ENCODE measurements around the gene DEFB131B.
"Not testable (repeated sequence)": the region's sequence is repeated elsewhere in the genome, so short reads cannot be mapped to it uniquely, and the experiment has no call there.

DEFB131B gene

GRCh38 chr11:71869931-71870330 is 8.3 kb upstream of the DEFB131B start:
- not testable (repeated sequence) for H3K79me2 ChIP-seq (ENCODE audit: control insufficient read depth, insufficient read depth, low read length); H3K4me3 ChIP-seq (ENCODE audit: low read length); H2BK15ac ChIP-seq (replicated peaks; ENCODE audit: low read depth); H3K18ac ChIP-seq (ENCODE audit: low read length); H4K5ac ChIP-seq (ENCODE audit: low read length); H3K9ac ChIP-seq (ENCODE audit: low read length); H3K23ac ChIP-seq (ENCODE audit: low read length); H2BK120ac ChIP-seq (ENCODE audit: low read depth, low read length); H3K27ac ChIP-seq (ENCODE audit: low read depth, low read length); H3K4me2 ChIP-seq (ENCODE audit: low read length); H3K56ac ChIP-seq (ENCODE audit: low read length); H3K79me1 ChIP-seq (ENCODE audit: low read length); H3K4ac ChIP-seq (ENCODE audit: low read depth, low read length); H2AK5ac ChIP-seq (ENCODE audit: low read length); H3K4me1 ChIP-seq (ENCODE audit: control insufficient read depth, low read depth, low read length); H3K36me3 ChIP-seq (ENCODE audit: control insufficient read depth, insufficient read depth, low read length); DNase-seq; H2BK5ac ChIP-seq (ENCODE audit: low read length); H3K27me3 ChIP-seq (ENCODE audit: insufficient read depth, low read length, poor library complexity); H4K8ac ChIP-seq (ENCODE audit: low read depth, low read length)
- no CpG with 5 or more reads among the region's 3 CpGs for WGBS (ENCODE audit: extremely low coverage, insufficient coverage, low lambda C conversion rate)

- not testable (repeated sequence) for H2BK15ac ChIP-seq (replicated peaks; ENCODE audit: low read depth); H3K4me1 ChIP-seq (ENCODE audit: control insufficient read depth, low read depth, low read length); H4K5ac ChIP-seq (ENCODE audit: low read length); H3K36me3 ChIP-seq (ENCODE audit: control insufficient read depth, insufficient read depth, low read length); H3K4ac ChIP-seq (ENCODE audit: low read depth, low read length); H2BK5ac ChIP-seq (ENCODE audit: low read length); H4K8ac ChIP-seq (ENCODE audit: low read depth, low read length); H3K27me3 ChIP-seq (ENCODE audit: insufficient read depth, low read length, poor library complexity); H3K56ac ChIP-seq (ENCODE audit: low read length); H3K18ac ChIP-seq (ENCODE audit: low read length); H2AK5ac ChIP-seq (ENCODE audit: low read length); H2BK120ac ChIP-seq (ENCODE audit: low read depth, low read length); H3K9ac ChIP-seq (ENCODE audit: low read length); H3K27ac ChIP-seq (ENCODE audit: low read depth, low read length); H3K79me1 ChIP-seq (ENCODE audit: low read length); H3K4me3 ChIP-seq (ENCODE audit: low read length); H3K4me2 ChIP-seq (ENCODE audit: low read length); H3K79me2 ChIP-seq (ENCODE audit: control insufficient read depth, insufficient read depth, low read length); H3K23ac ChIP-seq (ENCODE audit: low read length); DNase-seq
These were observed 7.6 kb upstream of the DEFB131B start for GRCh38 chr11:71870661-71871060.

GRCh38 chr11:71876262-71876661 is 2.0 kb upstream of the DEFB131B start:
- H3K79me1 ChIP-seq (ENCODE audit: low read length); H3K4me1 ChIP-seq (ENCODE audit: control insufficient read depth, low read depth, low read length); H3K56ac ChIP-seq (ENCODE audit: low read length); H3K18ac ChIP-seq (ENCODE audit: low read length); H4K8ac ChIP-seq (ENCODE audit: low read depth, low read length); H3K4me2 ChIP-seq (ENCODE audit: low read length); H3K9ac ChIP-seq (ENCODE audit: low read length); H3K4me3 ChIP-seq (ENCODE audit: low read length); H4K5ac ChIP-seq (ENCODE audit: low read length); H2BK120ac ChIP-seq (ENCODE audit: low read depth, low read length); H3K4ac ChIP-seq (ENCODE audit: low read depth, low read length); DNase-seq; H2AK5ac ChIP-seq (ENCODE audit: low read length); H2BK15ac ChIP-seq (replicated peaks; ENCODE audit: low read depth); H3K36me3 ChIP-seq (ENCODE audit: control insufficient read depth, insufficient read depth, low read length); H3K27me3 ChIP-seq (ENCODE audit: insufficient read depth, low read length, poor library complexity); H3K23ac ChIP-seq (ENCODE audit: low read length); H3K79me2 ChIP-seq (ENCODE audit: control insufficient read depth, insufficient read depth, low read length); H3K27ac ChIP-seq (ENCODE audit: low read depth, low read length); H2BK5ac ChIP-seq (ENCODE audit: low read length): not testable (repeated sequence)
- WGBS (ENCODE audit: extremely low coverage, insufficient coverage, low lambda C conversion rate): no CpG with 5 or more reads among the region's 2 CpGs

GRCh38 chr11:71885806-71886205 is 7.6 kb downstream of the DEFB131B start:
- not testable (repeated sequence) for H3K4me1 ChIP-seq (ENCODE audit: control insufficient read depth, low read depth, low read length); H3K79me2 ChIP-seq (ENCODE audit: control insufficient read depth, insufficient read depth, low read length); H3K9ac ChIP-seq (ENCODE audit: low read length); H3K27me3 ChIP-seq (ENCODE audit: insufficient read depth, low read length, poor library complexity); H3K27ac ChIP-seq (ENCODE audit: low read depth, low read length); H3K56ac ChIP-seq (ENCODE audit: low read length); H2BK120ac ChIP-seq (ENCODE audit: low read depth, low read length); H3K36me3 ChIP-seq (ENCODE audit: control insufficient read depth, insufficient read depth, low read length); H3K79me1 ChIP-seq (ENCODE audit: low read length); H4K5ac ChIP-seq (ENCODE audit: low read length); H3K4me2 ChIP-seq (ENCODE audit: low read length); H3K18ac ChIP-seq (ENCODE audit: low read length); H2BK5ac ChIP-seq (ENCODE audit: low read length); H4K8ac ChIP-seq (ENCODE audit: low read depth, low read length); DNase-seq; H3K23ac ChIP-seq (ENCODE audit: low read length); H3K4ac ChIP-seq (ENCODE audit: low read depth, low read length); H3K4me3 ChIP-seq (ENCODE audit: low read length); H2BK15ac ChIP-seq (replicated peaks; ENCODE audit: low read depth); H2AK5ac ChIP-seq (ENCODE audit: low read length)
- 100% methylated on average over 3 of the region's 12 CpGs for WGBS (ENCODE audit: extremely low coverage, insufficient coverage, low lambda C conversion rate)

GRCh38 chr11:71888335-71889010 is 10.2 kb downstream of the DEFB131B start:
- WGBS (ENCODE audit: extremely low coverage, insufficient coverage, low lambda C conversion rate): no CpG with 5 or more reads among the region's 14 CpGs
- DNase-seq: peak; percentile 87
- H3K4me3 ChIP-seq (ENCODE audit: low read length): not testable (repeated sequence)

GRCh38 chr11:71889181-71889872 is 11.1 kb downstream of the DEFB131B start:
- DNase-seq: peak; percentile 7
- not testable (repeated sequence) for H3K9ac ChIP-seq (ENCODE audit: low read length); H3K36me3 ChIP-seq (ENCODE audit: control insufficient read depth, insufficient read depth, low read length); H4K8ac ChIP-seq (ENCODE audit: low read depth, low read length); H3K4ac ChIP-seq (ENCODE audit: low read depth, low read length); H3K4me3 ChIP-seq (ENCODE audit: low read length); H3K4me2 ChIP-seq (ENCODE audit: low read length); H3K18ac ChIP-seq (ENCODE audit: low read length); H3K79me1 ChIP-seq (ENCODE audit: low read length); H4K5ac ChIP-seq (ENCODE audit: low read length); H3K79me2 ChIP-seq (ENCODE audit: control insufficient read depth, insufficient read depth, low read length); H3K23ac ChIP-seq (ENCODE audit: low read length); H2BK120ac ChIP-seq (ENCODE audit: low read depth, low read length); H2BK15ac ChIP-seq (replicated peaks; ENCODE audit: low read depth); H3K27ac ChIP-seq (ENCODE audit: low read depth, low read length); H2BK5ac ChIP-seq (ENCODE audit: low read length); H3K4me1 ChIP-seq (ENCODE audit: control insufficient read depth, low read depth, low read length); H2AK5ac ChIP-seq (ENCODE audit: low read length); H3K27me3 ChIP-seq (ENCODE audit: insufficient read depth, low read length, poor library complexity); H3K56ac ChIP-seq (ENCODE audit: low read length)
- no CpG with 5 or more reads among the region's 14 CpGs for WGBS (ENCODE audit: extremely low coverage, insufficient coverage, low lambda C conversion rate)

More at GRCh38 chr11:71888335-71889010, 10.2 kb downstream of the DEFB131B start:
- H2BK15ac ChIP-seq (replicated peaks; ENCODE audit: low read depth); H4K5ac ChIP-seq (ENCODE audit: low read length); H2BK5ac ChIP-seq (ENCODE audit: low read length); H3K4me1 ChIP-seq (ENCODE audit: control insufficient read depth, low read depth, low read length); H4K8ac ChIP-seq (ENCODE audit: low read depth, low read length); H2BK120ac ChIP-seq (ENCODE audit: low read depth, low read length); H3K27me3 ChIP-seq (ENCODE audit: insufficient read depth, low read length, poor library complexity); H2AK5ac ChIP-seq (ENCODE audit: low read length); H3K79me2 ChIP-seq (ENCODE audit: control insufficient read depth, insufficient read depth, low read length); H3K23ac ChIP-seq (ENCODE audit: low read length); H3K79me1 ChIP-seq (ENCODE audit: low read length); H3K9ac ChIP-seq (ENCODE audit: low read length); H3K4ac ChIP-seq (ENCODE audit: low read depth, low read length); H3K18ac ChIP-seq (ENCODE audit: low read length); H3K27ac ChIP-seq (ENCODE audit: low read depth, low read length); H3K56ac ChIP-seq (ENCODE audit: low read length); H3K36me3 ChIP-seq (ENCODE audit: control insufficient read depth, insufficient read depth, low read length); H3K4me2 ChIP-seq (ENCODE audit: low read length): not testable (repeated sequence)

All from mesendoderm (in vitro differentiated cells).